Activated CD8-positive, alpha-beta memory T cell treated with anti-CD3 and anti-CD28 coated beads for 4 hours (primary cell): Measurements from ENCODE around the gene GPRIN3.

Experiments used
- DNase-seq, 2 donors: peaks; one replicate each; pipeline ENCODE4 v3.0.0-alpha.2; 2020; ENCODE audit warnings: low read depth in 2 of 2

GPRIN3 gene

GRCh38 chr4:89290727-89291516 is 16.7 kb downstream of the GPRIN3 start:
- no peak for DNase-seq

- DNase-seq = no peak
Observed at GRCh38 chr4:89289312-89289711, 18.3 kb downstream of the GPRIN3 start.

GRCh38 chr4:89288430-89288829 is 19.2 kb downstream of the GPRIN3 start:
- DNase-seq = no peak

- DNase-seq = no peak
Observed at GRCh38 chr4:89287945-89288344, 19.7 kb downstream of the GPRIN3 start.

GRCh38 chr4:89285745-89286144 is 21.9 kb downstream of the GPRIN3 start:
- no peak for DNase-seq

- DNase-seq = no peak
Observed at GRCh38 chr4:89284828-89285227, 22.8 kb downstream of the GPRIN3 start.

GRCh38 chr4:89284020-89284424 is 23.6 kb downstream of the GPRIN3 start:
- DNase-seq = no peak

- DNase-seq = no peak
Observed at GRCh38 chr4:89283226-89284009, 24.2 kb downstream of the GPRIN3 start.

- DNase-seq = no peak
Observed at GRCh38 chr4:89279385-89279784, 28.2 kb downstream of the GPRIN3 start.

GRCh38 chr4:89277412-89277811 is 30.2 kb downstream of the GPRIN3 start:
- DNase-seq = no peak

- no peak for DNase-seq
Observed at GRCh38 chr4:89276296-89276695, 31.3 kb downstream of the GPRIN3 start.

- no peak for DNase-seq
Observed at GRCh38 chr4:89275587-89275986, 32.0 kb downstream of the GPRIN3 start.

- no peak for DNase-seq
Observed at GRCh38 chr4:89273741-89274141, 33.9 kb downstream of the GPRIN3 start.

GRCh38 chr4:89270792-89271191 is 36.8 kb downstream of the GPRIN3 start:
- DNase-seq = no peak

- DNase-seq = no peak
Observed at GRCh38 chr4:89269121-89269666, 38.4 kb downstream of the GPRIN3 start.

GRCh38 chr4:89268679-89269078 is 38.9 kb downstream of the GPRIN3 start:
- DNase-seq = no peak

- DNase-seq = no peak
Observed at GRCh38 chr4:89267846-89268245, 39.8 kb downstream of the GPRIN3 start.

GRCh38 chr4:89267392-89267791 is 40.2 kb downstream of the GPRIN3 start:
- DNase-seq = no peak

- no peak for DNase-seq
Observed at GRCh38 chr4:89266128-89266527, 41.5 kb downstream of the GPRIN3 start.

GRCh38 chr4:89263265-89263664 is 44.3 kb downstream of the GPRIN3 start:
- no peak for DNase-seq

GRCh38 chr4:89259301-89260028 is 48.1 kb downstream of the GPRIN3 start:
- no peak for DNase-seq

- no peak for DNase-seq
Observed at GRCh38 chr4:89258506-89258905, 49.1 kb downstream of the GPRIN3 start.
